GM18907 (cell line): ENCODE measurements around the gene MBD3.
A peak's percentile ranks its signal among the peaks of the same experiment; 100 is the strongest.

Source experiments
- ATAC-seq: cut with Tn5 transposase; IDR thresholded peaks from one replicate; pipeline ENCODE4 v1.9.1; 2021; ENCODE audit warnings: mild to moderate bottlenecking, moderate library complexity; ENCODE audit not compliant: unreplicated experiment

MBD3 gene

DNA sequence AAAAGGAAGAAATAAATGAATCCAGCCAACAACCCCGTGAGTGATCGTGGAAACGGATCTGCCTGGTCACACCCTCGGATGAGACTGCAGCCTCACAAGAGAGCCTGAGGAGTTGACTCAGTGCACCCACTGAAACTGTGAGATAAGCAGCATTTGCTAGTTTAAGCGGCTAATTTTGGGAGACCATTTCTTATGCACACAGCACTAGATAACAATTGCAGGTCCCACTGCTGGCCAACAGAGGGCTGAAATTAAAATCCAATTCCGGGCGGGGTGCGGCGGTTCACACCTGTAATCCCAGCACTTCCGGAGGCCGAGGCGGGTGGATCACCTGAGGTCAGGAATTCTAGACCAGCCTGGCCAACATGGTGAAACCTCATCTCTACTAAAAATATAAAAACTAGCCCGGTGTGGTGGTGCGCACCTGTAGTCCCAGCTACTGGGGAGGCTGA, 9.0 kb upstream of the MBD3 start:
- ATAC-seq = no peak

DNA sequence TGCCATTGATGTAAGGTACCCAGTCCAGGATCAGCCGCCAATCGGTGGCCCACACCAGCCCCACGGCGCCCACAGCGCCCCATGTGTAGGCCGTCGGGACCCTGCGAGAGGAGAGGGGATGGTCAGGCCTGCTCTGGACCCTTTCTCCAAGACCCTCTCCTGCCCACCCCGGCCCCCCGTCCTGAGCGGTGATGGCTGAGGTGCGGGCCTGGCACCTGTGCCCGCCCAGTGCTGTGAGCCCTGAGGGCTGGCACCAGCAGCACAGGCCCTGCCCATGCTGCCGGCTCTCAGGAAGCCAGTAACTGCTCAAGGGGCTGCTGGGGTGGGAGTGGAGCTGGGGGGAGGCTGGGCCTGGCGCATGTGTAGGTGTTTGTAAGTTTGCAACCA, 6.8 kb upstream of the MBD3 start:
- no peak for ATAC-seq

DNA sequence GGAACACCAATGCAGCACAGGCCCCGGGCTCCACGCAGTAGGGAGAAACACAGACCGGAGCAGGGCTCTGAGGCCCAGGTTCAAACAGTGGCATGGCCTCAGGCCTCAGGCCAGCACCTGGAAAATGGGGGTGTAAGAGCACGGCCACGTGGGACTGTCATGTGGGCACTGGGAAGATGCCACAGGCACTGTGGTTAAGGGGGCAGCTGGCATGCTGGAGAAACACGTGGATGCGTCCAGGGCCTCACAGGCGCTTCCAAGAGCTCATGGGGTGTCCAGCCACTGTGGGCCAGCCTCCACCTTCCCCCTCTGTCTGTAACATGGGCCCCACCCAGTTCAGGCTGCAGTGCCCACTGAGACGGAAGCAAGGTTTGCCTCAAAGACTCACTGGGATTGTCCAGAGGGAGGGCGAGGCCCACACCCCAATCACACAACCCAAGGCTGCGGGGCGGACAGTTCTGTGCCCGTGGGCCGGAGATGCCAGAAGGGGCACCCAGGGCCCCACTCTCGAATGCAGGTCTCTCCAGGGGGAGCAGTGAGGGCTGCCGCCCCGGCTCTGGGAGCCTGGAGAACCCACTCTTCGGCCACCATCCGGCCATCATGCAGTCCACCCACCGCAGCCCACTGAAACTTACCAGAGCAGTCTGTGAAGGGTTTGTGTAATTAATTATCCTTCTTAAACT, 6.3 kb upstream of the MBD3 start:
- ATAC-seq = no peak

DNA sequence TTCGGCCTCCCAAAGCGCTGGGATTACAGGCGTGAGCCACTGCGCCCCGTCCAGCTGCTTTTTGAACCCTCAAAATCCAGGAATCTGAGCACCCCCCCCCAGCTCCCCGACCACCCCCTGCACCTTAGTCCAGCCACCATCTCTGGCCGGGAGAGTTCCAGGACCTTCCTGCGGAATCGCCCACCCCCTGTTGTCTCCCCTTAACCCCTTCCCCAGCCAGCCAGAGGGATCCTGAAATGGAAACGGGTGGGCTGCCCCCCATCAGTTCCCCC, 772 bp upstream of the MBD3 start:
- ATAC-seq = no peak

DNA sequence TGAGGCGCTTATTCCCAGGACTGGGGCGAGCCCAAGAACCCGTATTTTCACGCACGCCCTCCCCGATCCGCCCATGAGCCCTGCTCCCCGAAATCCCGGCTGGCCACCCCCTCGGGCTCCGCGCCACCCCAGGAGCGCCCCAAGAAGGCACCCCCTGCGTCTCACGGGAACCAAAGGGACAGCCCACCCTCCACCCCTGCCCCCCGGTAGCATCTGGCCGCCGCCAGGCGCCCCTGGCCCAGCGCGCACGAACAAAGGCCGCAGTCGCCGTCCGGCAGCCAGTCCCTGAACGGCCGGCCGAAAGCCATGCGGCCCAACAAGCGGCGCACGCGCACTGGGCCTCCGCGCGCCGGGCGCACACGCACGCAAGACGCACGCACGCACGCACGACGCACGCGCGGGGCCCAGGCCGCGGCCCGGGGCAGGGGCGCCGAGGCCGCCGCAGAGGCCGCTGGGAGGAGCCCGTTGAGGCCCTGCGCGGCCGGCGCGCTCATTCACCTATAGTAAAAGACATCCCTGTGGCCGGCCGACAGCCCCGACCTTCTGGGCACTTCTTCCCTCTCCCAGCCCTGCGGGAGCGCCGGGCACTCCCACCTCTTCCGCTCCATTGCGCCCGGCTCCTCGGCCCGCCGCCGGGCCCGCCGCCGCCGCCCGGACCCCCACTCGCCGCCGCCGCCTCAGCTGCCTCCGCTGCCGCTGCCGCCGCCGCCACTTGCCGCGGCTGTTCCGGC, 476 bp downstream of the MBD3 start:
- peak; percentile 66 for ATAC-seq

DNA sequence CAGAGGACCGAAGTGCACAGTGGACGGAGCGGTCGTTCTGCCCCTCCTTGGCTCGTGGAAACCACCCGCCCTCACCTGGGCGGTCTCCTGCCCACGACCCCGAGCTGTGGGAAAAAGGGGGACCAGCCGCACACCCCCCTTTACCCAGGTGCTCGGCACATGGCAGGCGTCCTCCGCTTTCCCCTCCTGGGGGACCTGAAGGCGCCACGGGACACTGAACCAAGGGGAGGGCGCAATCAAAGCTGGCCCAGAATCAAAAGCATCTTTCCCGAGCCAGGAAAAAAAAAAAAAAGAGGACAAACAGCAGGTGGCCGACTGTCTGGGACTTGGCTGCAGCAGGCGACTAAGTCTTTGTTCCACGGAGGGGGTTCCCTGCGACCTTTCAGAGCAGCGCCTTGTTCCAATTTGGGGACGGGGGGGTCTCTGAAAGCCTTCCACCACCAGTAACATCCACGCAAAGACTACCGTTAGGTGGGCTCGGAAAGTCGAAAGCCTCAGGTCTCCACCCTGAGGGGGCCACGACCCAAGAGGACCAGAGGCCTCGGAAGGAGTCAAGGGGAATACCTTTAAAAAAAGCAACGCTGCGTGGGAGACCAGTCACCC, 1.1 kb downstream of the MBD3 start:
- ATAC-seq = peak; percentile 3

- ATAC-seq = no peak
These were observed 1.8 kb downstream of the MBD3 start for GRCh38 chr19:1590641-1591397.

DNA sequence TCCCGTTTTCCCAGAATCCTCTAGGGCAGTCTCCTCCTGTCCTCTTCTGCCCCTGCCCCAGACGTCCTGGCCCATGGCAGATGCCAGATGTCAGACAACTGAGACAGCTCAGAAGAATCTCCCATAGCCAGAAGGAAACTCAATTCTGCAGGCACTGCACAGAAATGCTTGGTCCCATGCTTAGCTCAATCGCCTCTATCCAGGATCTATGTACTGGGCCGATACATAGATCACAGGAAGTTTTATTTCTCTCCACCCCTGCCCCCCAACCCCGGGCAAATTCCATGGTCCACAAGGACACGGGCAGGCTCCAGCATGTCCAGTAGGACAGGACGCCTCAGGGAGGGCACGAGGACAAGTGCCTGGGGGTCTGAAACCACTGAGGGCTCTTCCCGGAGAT, 4.8 kb downstream of the MBD3 start:
- no peak for ATAC-seq

GRCh38 chr19:1585243-1585580, 7.5 kb downstream of the MBD3 start:
- no peak for ATAC-seq

GRCh38 chr19:1584500-1585242, 8.0 kb downstream of the MBD3 start:
- ATAC-seq = no peak

DNA sequence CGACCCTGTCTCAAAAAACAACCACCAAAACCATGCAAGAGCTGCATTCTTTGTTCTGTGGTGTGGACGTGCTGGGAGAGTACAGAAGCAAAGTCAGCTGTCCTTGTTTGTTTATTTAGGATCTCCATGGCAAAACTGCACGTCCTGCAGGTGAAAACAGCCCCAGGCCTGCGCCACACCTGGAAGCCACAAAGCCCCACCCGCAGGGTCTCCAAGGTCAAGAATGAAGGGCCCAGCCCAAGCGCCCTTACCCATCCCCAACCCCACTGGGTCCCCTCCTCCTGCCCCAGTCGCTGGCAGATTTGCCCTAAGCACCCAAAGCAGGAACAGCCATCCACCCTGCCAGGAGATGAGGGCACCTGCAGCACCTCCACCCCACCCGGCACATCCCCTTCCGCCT, 10.5 kb downstream of the MBD3 start:
- no peak for ATAC-seq

- ATAC-seq = no peak
These were observed 11.7 kb downstream of the MBD3 start for GRCh38 chr19:1580957-1581356.

DNA sequence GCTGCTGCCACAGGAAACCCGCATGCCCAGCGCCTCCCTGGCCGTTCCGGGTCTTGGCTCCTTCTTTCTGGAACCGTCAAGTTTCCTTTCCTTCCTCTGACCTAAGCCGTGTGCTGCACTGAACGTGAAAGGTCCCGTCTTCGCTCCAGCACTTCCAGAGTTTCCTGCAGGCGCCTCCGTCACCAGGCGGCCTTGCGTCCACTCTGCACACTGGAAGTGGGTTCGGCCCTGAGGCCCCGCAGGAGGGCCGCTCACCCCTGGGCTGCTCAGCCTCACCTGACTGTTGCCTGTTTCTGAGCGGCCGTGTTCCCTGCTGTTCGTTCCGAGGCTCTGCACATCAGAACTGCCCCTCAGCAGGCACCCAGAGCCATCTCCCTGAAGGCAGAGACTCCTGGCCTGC, 12.3 kb downstream of the MBD3 start:
- no peak for ATAC-seq

GRCh38 chr19:1579222-1579621, 13.4 kb downstream of the MBD3 start:
- ATAC-seq = no peak

GRCh38 chr19:1577929-1578618, 14.6 kb downstream of the MBD3 start:
- no peak for ATAC-seq

GRCh38 chr19:1577090-1577928, 15.4 kb downstream of the MBD3 start:
- ATAC-seq = no peak

- ATAC-seq = no peak
These were observed 16.2 kb downstream of the MBD3 start for GRCh38 chr19:1576242-1577089.

DNA sequence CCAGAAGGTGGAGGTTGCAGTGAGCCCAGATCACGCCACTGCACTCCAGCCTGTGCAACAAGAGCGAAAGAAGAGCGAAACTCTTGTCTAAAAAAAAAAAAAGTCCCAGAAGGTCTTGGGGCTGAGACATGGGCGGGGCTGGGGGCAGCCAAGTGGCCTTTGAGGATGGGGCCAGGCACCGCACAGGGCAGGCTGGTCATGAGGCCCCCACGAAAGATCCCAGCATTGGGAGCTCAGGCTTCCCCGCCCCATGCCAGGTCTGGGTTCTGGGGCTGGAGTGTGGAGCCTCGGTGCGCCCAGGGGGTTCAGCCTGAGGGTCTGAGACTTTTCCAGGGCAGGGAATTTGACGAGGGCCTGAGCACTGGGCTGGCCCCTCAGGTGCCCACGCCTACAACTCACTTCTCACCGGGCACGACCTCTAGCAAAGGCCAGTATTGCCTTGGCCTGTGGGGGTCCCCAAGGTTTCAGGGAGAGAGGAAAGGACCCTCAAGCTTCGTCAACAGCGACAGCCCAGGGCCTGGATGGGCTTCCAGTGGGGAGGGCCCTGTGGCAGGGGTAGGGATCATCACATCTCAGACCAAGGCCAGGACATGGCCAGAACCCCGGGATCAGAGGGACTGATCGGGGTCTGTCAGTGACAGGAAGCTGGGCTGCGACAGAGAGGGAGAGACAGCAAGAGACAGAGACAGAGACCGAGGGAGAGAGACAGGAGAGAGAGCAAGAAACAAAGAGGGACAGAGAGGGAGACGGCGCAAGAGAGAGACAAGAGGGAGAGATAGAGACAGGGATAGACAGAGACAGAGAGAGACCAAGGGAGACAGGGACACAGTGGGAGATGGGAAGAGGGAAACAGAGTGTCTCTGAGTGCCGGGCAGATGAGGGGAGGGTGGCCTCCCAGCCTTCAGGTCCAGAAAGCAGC, 17.1 kb downstream of the MBD3 start:
- ATAC-seq = no peak
